ENCODE results near the gene INAVA.

The INAVA gene

DNA sequence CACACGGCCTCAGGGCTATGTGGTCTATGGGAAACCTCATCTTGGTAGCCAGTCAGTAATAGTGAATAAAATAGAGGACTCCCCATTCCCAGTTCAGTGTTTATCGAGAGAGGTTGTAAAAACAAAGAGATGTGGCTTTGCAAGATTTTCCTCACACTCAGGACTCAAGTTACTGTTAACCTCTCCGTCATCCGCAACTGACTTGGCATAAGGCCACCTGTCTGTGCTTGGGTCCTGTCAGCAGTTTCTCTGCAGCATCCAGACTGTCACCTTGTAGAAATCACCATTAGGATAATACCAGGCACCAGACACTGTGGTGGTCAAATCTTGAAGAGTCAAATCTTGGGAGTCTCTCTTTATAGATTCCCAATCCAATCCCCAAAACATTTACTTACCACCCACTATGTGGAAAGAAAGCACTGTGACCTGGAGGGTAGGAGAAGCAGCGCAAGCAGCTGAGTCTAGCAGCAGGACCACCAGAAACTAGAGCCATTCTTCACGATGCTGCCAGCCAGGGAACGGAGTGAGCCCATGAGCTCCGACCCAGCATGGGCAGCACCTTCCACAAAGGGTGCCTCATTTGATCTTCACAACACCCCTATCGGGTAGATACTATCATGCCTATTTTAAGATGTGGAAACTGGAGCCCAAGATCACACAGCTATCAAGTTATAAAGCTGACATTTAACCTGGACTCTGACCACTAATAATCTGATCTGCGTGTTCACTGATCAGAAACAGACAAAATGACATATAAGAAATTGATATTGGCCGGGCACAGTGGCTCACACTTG lies 27.5 kb upstream of the INAVA start:
- Histone ChIP-seq H3K27me3 (ENCODE audit: insufficient read depth, low read length) (no peaks in the 10 kb centered on the region), H2AFZ (ENCODE audit: low read depth, low read length) (no peak overlapping the region)

DNA sequence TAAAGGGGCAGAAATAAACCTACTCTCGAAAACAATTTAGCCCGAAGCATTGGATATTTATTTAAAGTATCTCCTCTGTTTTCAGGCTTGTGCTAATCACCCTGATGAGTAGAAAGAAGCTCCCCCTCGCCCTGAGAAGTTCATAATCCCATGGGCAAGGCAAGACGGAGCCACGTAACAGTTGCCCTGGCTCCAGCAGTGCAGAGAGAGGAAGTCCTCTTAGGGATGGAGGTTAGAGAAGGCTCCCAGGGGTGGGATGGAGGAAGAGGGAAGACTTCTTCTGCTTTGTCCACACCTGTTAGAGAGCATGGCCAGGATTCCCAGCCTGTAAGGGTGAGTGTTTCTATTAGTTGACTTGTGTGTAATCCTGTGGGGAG lies 25.3 kb upstream of the INAVA start:
- H3K27me3 ChIP-seq (ENCODE audit: insufficient read depth, low read length), result no peaks in the 10 kb centered on the region
- H3K36me3 ChIP-seq (ENCODE audit: insufficient read depth, low read length), result no peaks in the 10 kb centered on the region
- no peaks in the 10 kb centered on the region for H3K4me1 ChIP-seq (ENCODE audit: insufficient read depth, low read length)
- H3K9me3 ChIP-seq (ENCODE audit: low read length), result no peaks in the 10 kb centered on the region
- no peak overlapping the region for H2AFZ ChIP-seq (ENCODE audit: low read depth, low read length)
- no peak overlapping the region for H3K4me3 ChIP-seq (ENCODE audit: low read length)

More for the DNA sequence above, 27.5 kb upstream of the INAVA start:
- H3K4me3 ChIP-seq (ENCODE audit: low read length), result no peak overlapping the region
- H3K9me3 ChIP-seq (ENCODE audit: low read length), result no peaks in the 10 kb centered on the region
- no peaks in the 10 kb centered on the region for H3K4me1 ChIP-seq (ENCODE audit: insufficient read depth, low read length)
- H3K36me3 ChIP-seq (ENCODE audit: insufficient read depth, low read length), result peaks cover 16% of the 10 kb centered on the region

DNA sequence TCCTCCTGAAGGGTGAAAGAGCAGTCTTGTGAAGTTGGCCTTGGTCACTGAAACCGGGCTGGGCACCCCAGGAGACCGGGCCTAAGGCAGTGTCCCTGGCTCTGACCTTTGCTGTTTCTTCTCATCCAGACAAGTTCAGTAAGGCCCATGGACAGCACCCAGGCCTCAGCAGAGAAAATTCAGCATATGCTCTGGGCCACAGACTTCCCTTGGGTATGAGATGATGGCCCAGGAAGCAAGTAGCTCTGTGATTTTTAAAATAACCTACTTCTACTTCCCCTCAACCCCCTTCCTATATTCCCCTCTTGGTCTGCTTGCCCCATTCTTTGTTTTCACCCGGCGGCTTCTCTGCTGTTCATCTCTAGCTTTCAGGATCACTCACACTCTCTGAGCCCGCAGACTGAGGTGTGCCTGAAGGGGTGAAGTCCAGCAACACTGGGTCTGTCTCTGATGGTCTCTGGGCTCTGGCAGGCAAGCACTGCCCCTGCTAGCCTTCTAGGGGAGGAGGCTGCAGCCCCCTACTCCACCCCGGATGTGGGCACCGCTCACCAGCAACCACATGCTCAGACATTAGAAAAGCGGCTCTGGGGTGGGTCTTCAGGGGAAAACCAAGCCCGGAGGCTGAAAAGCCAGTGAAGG lies 24.8 kb upstream of the INAVA start:
- Histone ChIP-seq H3K36me3 (ENCODE audit: insufficient read depth, low read length) (no peaks in the 10 kb centered on the region), H3K27me3 (ENCODE audit: insufficient read depth, low read length) (no peaks in the 10 kb centered on the region), H2AFZ (ENCODE audit: low read depth, low read length) (no peak overlapping the region), H3K4me3 (ENCODE audit: low read length) (no peak overlapping the region), H3K4me1 (ENCODE audit: insufficient read depth, low read length) (no peaks in the 10 kb centered on the region), H3K9me3 (ENCODE audit: low read length) (no peaks in the 10 kb centered on the region)

DNA sequence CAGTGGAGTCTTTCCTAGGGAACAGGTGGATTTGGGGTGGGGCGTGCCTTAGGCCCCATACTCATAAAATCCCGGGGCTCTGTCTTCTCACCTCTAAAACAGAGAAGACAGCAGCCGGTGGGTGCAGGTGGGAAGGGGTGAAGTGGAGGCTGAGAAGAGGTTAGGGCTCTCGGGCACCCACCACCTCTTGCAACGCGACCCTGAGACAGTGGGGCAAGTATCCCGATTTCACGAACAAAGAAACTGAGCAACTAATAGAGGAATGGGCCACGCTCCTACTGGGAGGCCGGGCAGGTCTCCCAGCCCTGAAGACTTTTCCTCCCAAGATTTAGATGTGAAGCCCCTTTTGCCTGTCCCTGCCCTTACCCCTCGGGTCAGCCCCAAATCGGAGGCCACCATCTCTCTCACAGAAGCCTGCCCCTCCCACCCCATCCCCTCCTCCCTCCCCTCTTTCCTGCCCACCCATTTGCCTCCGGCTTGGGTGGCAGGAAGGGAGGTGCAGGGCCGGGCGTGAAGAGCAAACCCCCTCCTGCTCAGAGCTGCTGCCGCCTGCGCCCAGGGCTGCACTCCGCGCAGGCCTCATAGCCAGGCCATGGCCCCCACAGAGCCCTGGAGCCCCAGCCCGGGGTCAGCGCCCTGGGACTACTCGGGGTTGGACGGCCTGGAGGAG lies 22.1 kb upstream of the INAVA start, which contains the start of gene GPR25:
Gene GPR25, plus strand, starts transcription at position 536 of the 670 bp plus-strand sequence. Its CDS starts 57 bp downstream, at position 593.
- Histone ChIP-seq H2AFZ (ENCODE audit: low read depth, low read length) (no peak within 1 kb of the TSS), H3K9me3 (ENCODE audit: low read length) (no peaks in the 10 kb centered on the region), H3K4me3 (ENCODE audit: low read length) (no peak within 1 kb of the TSS), H3K36me3 (ENCODE audit: insufficient read depth, low read length) (no peaks in the 10 kb centered on the region), H3K27me3 (ENCODE audit: insufficient read depth, low read length) (no peaks in the 10 kb centered on the region), H3K4me1 (ENCODE audit: insufficient read depth, low read length) (no peaks in the 10 kb centered on the region)

DNA sequence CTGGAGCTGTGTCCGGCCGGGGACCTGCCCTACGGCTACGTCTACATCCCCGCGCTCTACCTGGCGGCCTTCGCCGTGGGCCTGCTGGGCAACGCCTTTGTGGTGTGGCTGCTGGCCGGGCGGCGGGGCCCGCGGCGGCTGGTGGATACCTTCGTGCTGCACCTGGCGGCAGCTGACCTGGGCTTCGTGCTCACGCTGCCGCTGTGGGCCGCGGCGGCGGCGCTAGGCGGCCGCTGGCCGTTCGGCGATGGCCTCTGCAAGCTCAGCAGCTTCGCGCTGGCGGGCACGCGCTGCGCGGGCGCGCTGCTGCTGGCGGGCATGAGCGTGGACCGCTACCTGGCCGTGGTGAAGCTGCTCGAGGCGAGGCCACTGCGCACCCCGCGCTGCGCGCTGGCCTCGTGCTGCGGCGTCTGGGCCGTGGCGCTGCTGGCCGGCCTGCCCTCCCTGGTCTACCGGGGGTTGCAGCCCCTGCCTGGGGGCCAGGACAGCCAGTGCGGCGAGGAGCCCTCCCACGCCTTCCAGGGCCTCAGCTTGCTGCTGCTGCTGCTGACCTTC lies 21.5 kb upstream of the INAVA start:
- H3K4me3 ChIP-seq (ENCODE audit: low read length), result no peak overlapping the region
- H3K4me1 ChIP-seq (ENCODE audit: insufficient read depth, low read length), result no peaks in the 10 kb centered on the region
- H3K27me3 ChIP-seq (ENCODE audit: insufficient read depth, low read length), result no peaks in the 10 kb centered on the region
- no peaks in the 10 kb centered on the region for H3K36me3 ChIP-seq (ENCODE audit: insufficient read depth, low read length)
- no peak overlapping the region for H2AFZ ChIP-seq (ENCODE audit: low read depth, low read length)
- H3K9me3 ChIP-seq (ENCODE audit: low read length), result no peaks in the 10 kb centered on the region

DNA sequence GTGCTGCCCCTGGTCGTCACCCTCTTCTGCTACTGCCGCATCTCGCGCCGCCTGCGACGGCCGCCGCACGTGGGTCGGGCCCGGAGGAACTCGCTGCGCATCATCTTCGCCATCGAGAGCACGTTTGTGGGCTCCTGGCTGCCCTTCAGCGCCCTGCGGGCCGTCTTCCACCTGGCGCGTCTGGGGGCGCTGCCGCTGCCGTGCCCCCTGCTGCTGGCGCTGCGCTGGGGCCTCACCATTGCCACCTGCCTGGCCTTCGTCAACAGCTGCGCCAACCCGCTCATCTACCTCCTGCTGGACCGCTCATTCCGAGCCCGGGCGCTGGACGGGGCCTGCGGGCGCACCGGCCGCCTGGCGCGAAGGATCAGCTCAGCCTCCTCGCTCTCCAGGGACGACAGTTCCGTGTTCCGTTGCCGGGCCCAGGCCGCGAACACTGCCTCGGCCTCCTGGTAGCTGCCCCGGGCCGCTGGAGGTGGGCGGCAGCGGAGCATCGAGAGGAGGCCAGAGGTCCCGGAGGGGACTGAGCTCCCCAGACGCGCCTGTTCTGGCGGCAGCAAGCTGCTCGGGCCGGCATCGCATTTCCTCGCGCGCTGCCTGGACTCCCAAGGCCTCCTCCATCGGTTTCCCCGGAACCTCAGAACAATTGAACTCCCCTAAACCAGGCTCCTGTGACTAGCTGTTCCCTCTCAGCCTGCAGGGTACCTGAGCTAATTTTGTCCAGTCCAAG lies 20.9 kb upstream of the INAVA start:
- Histone ChIP-seq H2AFZ (ENCODE audit: low read depth, low read length) (no peak overlapping the region), H3K4me1 (ENCODE audit: insufficient read depth, low read length) (no peaks in the 10 kb centered on the region), H3K36me3 (ENCODE audit: insufficient read depth, low read length) (no peaks in the 10 kb centered on the region), H3K4me3 (ENCODE audit: low read length) (no peak overlapping the region), H3K27me3 (ENCODE audit: insufficient read depth, low read length) (no peaks in the 10 kb centered on the region), H3K9me3 (ENCODE audit: low read length) (no peaks in the 10 kb centered on the region)

DNA sequence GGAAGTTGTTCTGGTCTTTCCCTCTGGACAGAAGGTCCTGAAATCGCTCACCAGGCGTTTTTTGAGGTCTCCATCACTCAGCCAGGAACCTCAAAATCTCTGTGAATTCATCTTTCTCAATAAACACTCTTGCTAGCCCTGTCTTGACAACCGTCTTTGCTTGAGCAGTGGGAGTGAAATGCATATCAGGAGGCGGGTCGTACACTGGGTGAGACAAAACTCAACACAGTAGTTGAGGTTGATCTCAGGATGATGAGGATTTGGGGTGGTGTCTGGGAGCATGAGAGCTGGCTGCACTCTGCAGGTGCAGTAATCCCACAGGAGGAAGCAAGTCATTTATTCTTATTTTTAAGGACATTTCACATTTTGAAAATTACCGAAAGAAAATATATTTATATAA lies 20.0 kb upstream of the INAVA start:
- no peaks in the 10 kb centered on the region for H3K4me1 ChIP-seq (ENCODE audit: insufficient read depth, low read length)
- H3K4me3 ChIP-seq (ENCODE audit: low read length), result no peak overlapping the region
- no peaks in the 10 kb centered on the region for H3K36me3 ChIP-seq (ENCODE audit: insufficient read depth, low read length)
- H3K9me3 ChIP-seq (ENCODE audit: low read length), result no peaks in the 10 kb centered on the region
- H3K27me3 ChIP-seq (ENCODE audit: insufficient read depth, low read length), result no peaks in the 10 kb centered on the region
- no peak overlapping the region for H2AFZ ChIP-seq (ENCODE audit: low read depth, low read length)

DNA sequence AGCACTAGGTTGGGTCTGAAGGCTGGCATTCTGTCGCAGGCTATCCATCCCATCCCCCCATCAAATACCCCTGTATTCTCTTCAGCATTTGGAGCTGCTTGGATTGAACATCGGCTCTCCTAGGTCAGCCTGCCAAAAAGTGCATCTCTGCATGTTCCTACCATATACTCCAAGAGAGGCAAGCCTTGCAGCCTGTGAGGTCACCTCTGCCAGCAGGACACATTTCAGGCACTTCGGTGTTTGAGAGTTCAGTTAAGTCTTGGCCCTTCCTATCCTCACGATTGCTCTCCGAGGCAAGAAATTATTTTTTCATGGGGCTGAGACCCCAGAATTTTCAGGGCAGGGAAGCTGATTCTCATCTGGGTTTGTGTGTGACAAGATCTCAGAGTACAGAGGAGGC lies 19.3 kb upstream of the INAVA start:
- H2AFZ ChIP-seq (ENCODE audit: low read depth, low read length), result no peak overlapping the region
- H3K4me3 ChIP-seq (ENCODE audit: low read length), result no peak overlapping the region
- H3K36me3 ChIP-seq (ENCODE audit: insufficient read depth, low read length), result no peaks in the 10 kb centered on the region
- no peaks in the 10 kb centered on the region for H3K9me3 ChIP-seq (ENCODE audit: low read length)
- no peaks in the 10 kb centered on the region for H3K27me3 ChIP-seq (ENCODE audit: insufficient read depth, low read length)
- H3K4me1 ChIP-seq (ENCODE audit: insufficient read depth, low read length), result no peaks in the 10 kb centered on the region

DNA sequence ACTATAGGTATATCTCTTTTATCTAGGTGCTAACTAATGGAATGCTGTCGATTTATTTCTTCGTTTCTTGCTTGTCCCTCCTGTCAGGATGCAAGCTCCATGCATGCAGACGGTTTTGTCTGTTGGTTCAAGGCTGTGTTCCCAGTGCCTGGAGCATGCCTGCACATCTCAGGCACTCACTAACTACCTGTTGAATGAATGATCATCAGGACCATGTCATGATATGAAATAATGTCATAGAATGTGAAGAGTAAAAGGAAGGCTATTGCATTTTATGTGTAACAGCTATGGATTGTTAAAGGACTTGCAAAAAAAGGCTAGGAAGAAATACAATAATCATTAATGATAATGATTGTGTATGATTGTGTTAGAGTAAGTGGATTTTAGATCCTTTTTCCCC lies 17.7 kb upstream of the INAVA start:
- Histone ChIP-seq H2AFZ (ENCODE audit: low read depth, low read length) (no peak overlapping the region), H3K27me3 (ENCODE audit: insufficient read depth, low read length) (no peaks in the 10 kb centered on the region), H3K36me3 (ENCODE audit: insufficient read depth, low read length) (no peaks in the 10 kb centered on the region), H3K4me3 (ENCODE audit: low read length) (no peak overlapping the region), H3K9me3 (ENCODE audit: low read length) (no peaks in the 10 kb centered on the region), H3K4me1 (ENCODE audit: insufficient read depth, low read length) (no peaks in the 10 kb centered on the region)

DNA sequence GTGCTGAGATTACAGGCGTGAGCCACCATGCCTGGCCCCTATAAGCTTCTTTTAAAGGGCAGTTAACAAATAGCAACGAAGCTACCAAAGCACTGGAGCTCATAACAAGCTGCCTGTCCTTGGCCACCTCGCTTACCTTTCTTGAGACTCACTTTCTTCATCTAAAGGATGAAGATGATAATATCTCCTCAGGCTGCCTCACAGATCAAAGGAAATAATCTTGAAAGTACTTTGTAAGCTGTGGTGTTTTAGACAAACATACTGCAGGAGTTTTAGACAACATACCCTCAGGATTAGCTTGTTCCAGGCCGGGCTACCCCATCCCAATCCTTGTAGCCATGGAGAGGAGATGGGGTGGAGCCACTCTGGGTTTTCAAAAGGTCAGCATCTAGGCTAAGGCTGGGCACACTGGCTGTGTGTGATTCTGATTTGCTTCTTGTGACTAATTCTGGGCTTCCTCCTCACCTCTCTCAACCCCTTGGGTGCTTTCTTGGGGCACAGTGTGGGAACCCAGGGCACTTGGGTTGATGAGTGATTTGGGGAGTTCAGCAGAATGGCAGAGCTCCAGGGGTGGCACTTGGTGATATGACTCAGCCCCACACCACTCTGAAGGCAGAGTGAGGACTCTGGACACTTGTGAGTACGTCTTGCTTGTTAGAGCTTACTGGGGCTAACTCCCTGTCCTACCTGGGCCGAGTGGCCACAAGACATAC lies 16.7 kb upstream of the INAVA start:
- Histone ChIP-seq H2AFZ (ENCODE audit: low read depth, low read length) (no peak overlapping the region), H3K4me3 (ENCODE audit: low read length) (no peak overlapping the region), H3K9me3 (ENCODE audit: low read length) (no peaks in the 10 kb centered on the region), H3K27me3 (ENCODE audit: insufficient read depth, low read length) (no peaks in the 10 kb centered on the region), H3K36me3 (ENCODE audit: insufficient read depth, low read length) (no peaks in the 10 kb centered on the region), H3K4me1 (ENCODE audit: insufficient read depth, low read length) (no peaks in the 10 kb centered on the region)

DNA sequence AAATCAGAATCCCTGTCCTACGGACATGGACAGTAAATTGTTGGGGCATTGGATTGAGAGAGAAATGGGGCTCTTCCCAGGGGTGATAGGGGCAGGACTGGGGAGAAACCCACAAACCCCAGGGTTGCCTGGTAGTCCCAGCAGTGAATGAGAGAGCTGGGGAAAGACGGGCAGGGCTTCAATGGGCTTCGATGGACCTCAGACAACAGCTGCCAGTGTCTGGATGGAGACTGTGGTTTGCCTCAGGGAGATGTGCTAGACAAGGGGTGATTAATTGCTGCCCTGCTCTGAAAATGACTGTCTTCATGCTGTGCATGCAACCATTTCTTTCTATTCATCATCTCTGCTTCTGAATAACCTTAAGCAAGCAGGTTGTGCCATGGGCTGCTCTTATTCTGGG lies 14.5 kb upstream of the INAVA start:
- no peaks in the 10 kb centered on the region for H3K9me3 ChIP-seq (ENCODE audit: low read length)
- H2AFZ ChIP-seq (ENCODE audit: low read depth, low read length), result no peak overlapping the region
- no peaks in the 10 kb centered on the region for H3K36me3 ChIP-seq (ENCODE audit: insufficient read depth, low read length)
- H3K4me1 ChIP-seq (ENCODE audit: insufficient read depth, low read length), result no peaks in the 10 kb centered on the region
- no peaks in the 10 kb centered on the region for H3K27me3 ChIP-seq (ENCODE audit: insufficient read depth, low read length)
- H3K4me3 ChIP-seq (ENCODE audit: low read length), result no peak overlapping the region

DNA sequence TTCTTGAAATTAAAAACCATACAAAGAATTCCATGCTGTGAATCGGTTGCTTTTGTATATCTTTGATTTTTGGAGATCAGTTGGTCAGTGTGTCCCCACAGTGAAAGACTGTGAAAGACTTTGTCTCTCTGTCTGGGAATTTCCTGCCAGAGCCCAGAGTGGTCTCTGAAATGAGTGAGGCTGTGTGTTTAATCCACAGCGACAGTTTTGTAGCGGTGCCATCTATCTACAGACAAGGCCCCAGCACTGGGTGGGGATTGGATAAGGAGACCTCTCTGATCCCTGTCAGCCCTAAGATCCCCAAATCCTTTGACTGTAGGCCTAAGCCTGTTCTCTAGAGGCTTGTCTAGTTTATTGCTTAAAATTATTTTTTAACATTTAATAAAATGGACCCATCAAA lies 11.6 kb upstream of the INAVA start:
- no peak overlapping the region for H2AFZ ChIP-seq (ENCODE audit: low read depth, low read length)
- H3K36me3 ChIP-seq (ENCODE audit: insufficient read depth, low read length), result no peaks in the 10 kb centered on the region
- H3K4me3 ChIP-seq (ENCODE audit: low read length), result no peak overlapping the region
- no peaks in the 10 kb centered on the region for H3K9me3 ChIP-seq (ENCODE audit: low read length)
- H3K27me3 ChIP-seq (ENCODE audit: insufficient read depth, low read length), result no peaks in the 10 kb centered on the region
- H3K4me1 ChIP-seq (ENCODE audit: insufficient read depth, low read length), result peaks cover 5% of the 10 kb centered on the region

Measured in neuron (in vitro differentiated cells).